ENCODE data around the gene IGSF3.
"Not testable (repeated sequence)": the region's sequence is repeated elsewhere in the genome, so short reads cannot be mapped to it uniquely, and the experiment has no call there.

Gene IGSF3

GRCh38 chr1:116626915-116627314 is 40.6 kb downstream of the IGSF3 start:
- not testable (repeated sequence) for DNase-seq

GRCh38 chr1:116625155-116625554 is 42.4 kb downstream of the IGSF3 start:
- DNase-seq, result not testable (repeated sequence)

GRCh38 chr1:116624040-116624439 is 43.5 kb downstream of the IGSF3 start:
- DNase-seq, result no peak

- DNase-seq, result not testable (repeated sequence)
Observed at GRCh38 chr1:116622496-116622895, 45.0 kb downstream of the IGSF3 start.

DNA sequence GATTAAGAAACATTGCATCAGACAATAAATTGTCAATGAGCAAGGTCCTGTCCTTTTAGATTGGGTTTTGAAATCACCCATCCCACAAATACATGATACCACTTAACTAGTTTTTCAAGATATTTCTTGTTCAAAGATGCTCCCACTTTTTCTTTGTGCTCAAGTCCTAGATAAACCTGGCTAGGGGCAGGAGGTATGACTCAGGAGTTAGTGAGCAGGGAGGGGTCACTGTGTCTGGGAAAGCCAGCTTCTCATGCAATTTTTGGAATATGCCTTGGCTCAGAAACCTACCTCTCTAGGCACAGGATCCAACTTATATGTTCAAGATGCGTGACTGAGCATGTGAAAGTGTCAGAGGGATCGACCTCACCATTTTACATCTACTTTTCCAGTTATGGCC is 45.8 kb downstream of the IGSF3 start:
- DNase-seq, result not testable (repeated sequence)

- DNase-seq, result not testable (repeated sequence)
Observed at GRCh38 chr1:116620392-116620791, 47.1 kb downstream of the IGSF3 start.

DNA sequence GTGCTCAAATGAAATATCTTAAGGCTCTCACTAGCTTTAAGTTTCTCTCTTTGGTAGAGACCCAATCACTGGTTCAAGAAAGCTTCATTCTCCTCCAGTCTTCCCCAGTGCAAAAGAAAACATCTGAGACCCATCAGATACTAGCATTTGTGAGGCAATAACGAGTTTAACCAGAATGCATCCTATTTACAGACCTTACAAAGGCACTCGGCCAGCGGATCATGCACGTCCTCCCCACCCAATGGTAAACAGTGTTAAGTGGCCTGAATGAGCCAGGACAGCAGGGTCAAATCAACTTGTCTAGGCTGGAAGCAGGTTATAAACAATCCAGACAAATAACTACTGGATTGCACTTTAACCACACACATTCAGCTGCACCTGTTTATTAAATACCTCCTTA is 48.4 kb downstream of the IGSF3 start:
- DNase-seq, result not testable (repeated sequence)

GRCh38 chr1:116617808-116618207 is 49.7 kb downstream of the IGSF3 start:
- DNase-seq, result not testable (repeated sequence)

DNA sequence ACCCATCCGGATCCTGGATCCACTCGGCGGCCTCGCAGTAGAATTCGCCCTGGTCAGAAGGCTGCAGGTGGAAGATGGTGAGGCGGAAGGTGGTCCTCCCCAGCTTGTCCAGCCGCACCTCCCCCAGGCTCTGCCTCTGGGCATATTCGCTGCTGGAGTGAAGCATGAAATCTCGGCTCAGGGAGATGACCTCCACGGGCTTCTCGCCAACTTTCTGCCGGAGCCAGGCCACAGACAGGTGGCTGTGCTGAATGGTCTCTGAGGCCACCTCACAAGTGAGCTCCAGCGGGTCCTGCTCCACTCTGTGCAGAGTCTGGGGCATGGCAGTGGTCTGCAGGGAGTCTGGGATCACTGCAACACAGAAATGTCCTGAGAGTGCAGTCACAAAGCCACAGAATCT is 53.7 kb downstream of the IGSF3 start:
- DNase-seq, result not testable (repeated sequence)

DNA sequence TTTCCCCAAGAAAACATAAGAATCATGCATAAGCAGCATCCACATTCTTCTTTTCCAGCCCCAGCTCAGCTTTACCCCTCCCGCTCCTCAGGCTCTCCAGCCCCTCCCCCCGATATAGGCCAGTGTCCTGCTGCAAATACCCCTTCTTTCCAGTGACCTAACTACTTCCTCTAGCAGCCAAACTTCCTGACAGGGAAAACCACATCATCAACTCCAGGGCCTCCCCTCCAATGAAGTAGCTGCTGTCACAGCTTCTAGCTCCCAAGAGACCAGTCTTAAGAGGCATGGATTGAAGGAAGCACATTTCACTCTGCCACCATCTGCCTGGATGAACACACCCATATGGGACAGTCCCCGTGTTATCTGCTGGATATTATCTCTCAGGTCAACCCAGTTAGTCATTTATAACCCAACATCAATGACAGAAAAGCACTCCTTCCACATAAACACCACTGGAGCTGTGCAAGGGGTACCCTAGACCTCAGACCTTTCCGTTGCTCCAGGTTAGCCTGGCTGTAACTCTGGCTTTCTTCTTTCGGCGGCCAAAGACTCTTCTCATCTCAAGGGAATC is 57.6 kb downstream of the IGSF3 start:
- DNase-seq, result not testable (repeated sequence)

DNA sequence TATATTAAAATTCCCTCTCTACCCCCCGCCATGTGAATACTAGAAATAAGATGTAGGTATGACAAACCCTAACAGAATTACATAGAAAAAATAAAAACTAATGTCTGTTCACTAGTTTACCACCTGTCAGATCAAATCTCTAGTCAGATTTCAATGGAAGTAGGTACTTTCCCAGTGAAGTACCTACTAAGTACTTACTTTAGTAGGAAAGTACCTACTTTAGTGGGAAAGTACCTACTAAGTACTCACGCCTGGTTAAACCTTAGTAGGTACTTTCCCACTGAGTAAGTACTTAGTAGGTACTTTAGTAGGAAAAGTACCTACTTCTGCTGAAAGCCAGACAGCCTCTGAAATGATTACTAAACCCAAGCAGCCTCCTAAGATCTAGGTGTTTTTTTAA is 58.7 kb downstream of the IGSF3 start:
- not testable (repeated sequence) for DNase-seq

- not testable (repeated sequence) for DNase-seq
Observed at GRCh38 chr1:116608151-116608550, 59.4 kb downstream of the IGSF3 start.

DNA sequence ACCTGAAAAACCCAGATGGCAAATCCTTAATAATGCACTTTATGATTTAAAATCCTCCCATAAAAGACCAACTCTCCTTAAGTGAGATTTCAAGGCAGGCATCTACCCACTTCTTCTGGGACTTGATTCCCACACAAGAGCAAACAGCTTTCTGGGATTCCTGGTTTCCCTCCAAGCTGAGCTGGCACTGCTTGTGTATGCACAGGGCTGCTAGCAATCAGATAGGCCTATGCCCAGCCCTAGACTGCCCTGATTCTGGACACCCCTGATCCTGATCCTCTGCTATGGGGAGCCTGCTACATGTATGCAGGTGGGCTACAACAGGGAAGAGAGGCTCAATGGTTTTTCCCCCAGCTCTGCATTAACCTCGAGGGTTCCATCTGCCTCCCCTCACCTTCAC is 60.1 kb downstream of the IGSF3 start:
- DNase-seq, result not testable (repeated sequence)

- not testable (repeated sequence) for DNase-seq
Observed at GRCh38 chr1:116606067-116606466, 61.5 kb downstream of the IGSF3 start.

DNA sequence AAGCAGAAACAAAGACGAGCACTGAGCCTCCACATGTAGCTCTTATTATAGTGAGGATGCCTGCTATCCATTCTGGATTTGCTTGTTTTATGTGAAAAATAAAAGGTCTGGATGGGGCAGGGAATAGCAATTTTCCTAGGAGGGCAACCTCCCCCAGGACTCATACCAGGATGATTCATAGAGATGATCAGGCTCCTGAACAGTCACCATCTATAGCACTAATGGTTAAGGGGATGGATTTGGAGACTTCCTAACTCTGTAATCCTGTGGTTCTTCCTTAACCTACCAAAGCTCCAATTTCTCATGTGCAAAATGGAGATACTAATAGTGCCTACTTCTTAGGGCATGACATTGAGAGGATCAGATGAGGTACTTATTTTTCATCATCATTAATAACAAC is 62.2 kb downstream of the IGSF3 start:
- DNase-seq, result no peak

DNA sequence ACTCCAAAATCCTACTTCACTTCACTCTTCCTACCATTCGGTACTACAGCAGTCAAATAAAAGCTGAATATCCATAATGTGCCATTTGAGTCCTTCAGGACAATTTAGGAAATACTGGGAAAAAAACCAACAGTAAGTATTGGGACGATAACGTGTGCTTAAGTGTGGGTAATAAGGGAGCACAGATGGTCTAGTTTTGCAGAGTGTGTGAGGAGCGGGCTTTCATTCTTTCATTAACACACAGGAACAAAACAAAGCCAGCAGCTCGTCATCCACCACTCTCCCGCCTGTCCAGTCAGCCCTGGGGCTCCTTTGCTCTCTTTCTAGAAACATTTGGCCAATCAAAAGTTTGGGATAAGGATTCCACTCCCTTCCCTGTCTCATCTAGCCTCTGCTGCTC is 63.1 kb downstream of the IGSF3 start:
- not testable (repeated sequence) for DNase-seq

GRCh38 chr1:116603646-116604045 is 63.9 kb downstream of the IGSF3 start:
- DNase-seq, result not testable (repeated sequence)

DNA sequence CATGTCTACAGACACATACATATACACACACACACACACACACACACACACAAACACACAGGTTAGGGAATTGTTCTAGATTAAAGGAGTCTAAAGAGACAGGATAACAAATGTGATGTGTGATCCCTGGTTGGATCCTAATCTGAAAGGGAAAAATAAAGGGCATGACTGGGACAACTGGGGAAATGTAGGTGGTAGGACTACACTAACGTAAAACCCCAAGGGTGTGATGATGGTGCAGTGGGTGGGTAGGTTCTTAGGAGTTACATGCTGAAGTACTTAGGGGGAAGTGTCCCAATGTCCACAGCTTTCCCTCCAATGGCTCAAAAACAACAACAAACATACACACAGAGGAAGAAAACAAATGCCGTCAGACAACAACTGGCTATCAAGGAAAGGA is 68.2 kb downstream of the IGSF3 start:
- DNase-seq, result not testable (repeated sequence)

DNA sequence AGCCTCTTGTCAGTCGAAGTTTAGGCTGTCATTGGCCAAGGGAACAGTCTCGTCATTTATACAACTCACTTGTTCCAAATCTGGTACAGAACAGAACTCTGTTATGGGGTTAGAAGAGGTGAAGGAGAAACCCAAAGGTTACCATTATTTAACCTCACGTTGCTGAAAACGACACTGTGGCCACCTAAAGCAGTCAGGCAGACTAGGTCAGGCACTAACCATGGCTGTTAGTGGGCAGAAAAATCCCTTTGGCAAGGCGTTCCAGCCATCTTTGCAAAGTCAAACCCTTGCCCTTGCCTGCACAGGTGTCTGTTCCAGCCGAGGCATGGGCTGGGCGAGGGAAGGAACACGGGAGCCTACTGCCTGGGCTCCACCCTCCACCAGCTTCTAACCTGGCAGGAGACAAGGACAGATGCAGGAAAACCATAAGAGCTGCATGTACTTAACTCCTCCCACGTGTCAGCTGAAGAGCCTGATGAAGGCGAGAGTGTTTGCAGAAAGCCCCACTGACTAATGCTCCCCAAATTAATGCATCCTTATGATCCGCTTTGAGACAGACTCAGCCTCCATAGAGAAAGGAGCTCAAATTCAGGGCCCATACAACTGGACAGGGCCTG is 69.0 kb downstream of the IGSF3 start:
- DNase-seq, result not testable (repeated sequence)

- DNase-seq, result not testable (repeated sequence)
Observed at GRCh38 chr1:116597388-116597787, 70.1 kb downstream of the IGSF3 start.

DNA sequence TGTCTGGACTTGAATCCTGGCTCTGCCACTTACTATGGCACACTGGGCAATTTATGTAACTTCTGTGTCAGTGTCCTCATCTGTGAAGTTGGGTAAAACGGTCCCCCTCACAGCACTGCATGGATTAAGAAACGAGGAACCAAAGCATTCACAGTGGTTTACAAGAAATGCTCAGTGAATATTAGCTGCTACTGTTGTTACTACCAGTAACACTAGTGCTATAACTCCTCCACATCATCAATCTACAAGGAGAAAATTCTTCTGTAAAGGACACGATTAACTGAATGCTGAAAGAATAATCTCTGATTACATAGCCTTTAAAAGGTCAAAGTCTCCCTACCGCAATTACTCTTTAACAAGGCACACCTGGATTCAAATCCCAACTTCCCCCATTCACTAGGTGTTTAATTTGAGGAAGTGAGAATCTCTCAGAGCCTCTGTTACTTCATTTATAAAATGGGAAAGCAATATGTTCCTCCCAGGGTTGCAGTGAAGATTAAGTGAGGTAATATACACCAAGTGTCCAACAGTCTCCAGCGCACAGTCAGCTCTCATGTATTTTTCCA is 70.7 kb downstream of the IGSF3 start:
- not testable (repeated sequence) for DNase-seq

- peak; percentile 61 for DNase-seq
Observed at GRCh38 chr1:116595946-116596741, 71.4 kb downstream of the IGSF3 start.

- not testable (repeated sequence) for DNase-seq
Observed at GRCh38 chr1:116595065-116595840, 72.3 kb downstream of the IGSF3 start.
